ENCODE data around the gene SF1. TPM values are rescaled to one million over a fixed set of nuclear protein-coding genes. Genes with fewer than 3 reads are reported as not detected.
A peak's percentile ranks its signal among the peaks of the same experiment; 100 is the strongest.

The SF1 gene
- polyA plus RNA-seq, 4 donors, result 69.8 to 328 (median 83.5) TPM

DNA sequence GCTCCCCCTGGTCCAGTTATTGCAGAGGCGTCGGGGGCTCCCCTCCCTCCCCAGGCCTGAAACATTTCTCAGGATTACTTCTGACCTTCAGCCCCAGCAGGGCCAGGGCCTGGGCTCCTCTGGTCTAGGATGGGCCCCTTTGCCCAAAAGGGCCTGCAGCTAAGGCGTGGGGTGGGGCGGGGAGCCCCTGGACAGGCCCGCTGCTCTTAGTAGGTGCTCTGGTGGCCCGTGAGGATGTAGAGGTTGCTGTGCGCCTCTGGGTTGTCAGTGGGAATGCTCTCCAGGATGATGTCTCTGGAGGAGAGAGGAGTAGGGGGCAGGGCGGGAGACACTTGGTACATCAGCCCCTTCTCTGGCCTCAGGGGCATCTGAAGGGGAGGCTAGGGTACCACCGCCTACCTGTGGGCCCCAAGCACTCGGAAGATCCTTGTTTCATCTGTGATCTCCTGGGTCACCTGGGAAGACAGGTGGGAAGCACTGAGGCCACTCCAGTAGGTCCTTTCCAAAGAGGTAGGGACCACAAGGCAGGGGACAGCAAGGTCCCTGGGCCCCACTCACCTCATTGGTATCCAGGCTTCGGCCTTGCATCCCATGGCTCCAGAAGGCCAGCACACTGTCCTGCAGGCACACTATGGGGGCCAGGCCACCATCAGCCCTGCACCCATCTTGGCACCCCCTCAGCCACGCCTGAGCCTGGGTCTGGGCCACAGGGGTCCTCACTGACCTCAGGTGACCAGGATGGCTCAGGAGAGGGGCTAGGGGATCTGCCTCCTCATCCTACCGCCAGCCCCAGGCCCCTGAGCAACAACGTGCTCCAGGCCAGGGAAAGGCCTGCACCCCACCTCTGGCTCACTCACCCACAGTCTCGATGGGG lies 11.2 kb upstream of the SF1 start:
- Histone ChIP-seq H3K27me3 (ENCODE audit: control insufficient read depth in 3 of 3, insufficient read depth in 3 of 3, low read length in 3 of 3) (no peaks in the 10 kb centered on the region), H3K4me1 (ENCODE audit: control insufficient read depth in 3 of 3, insufficient read depth in 2 of 3, low read depth in 1 of 3, low read length in 2 of 3) (peaks cover 0 to 17% (median 0%) of the 10 kb centered on the region in 3 donors), H3K36me3 (ENCODE audit: control insufficient read depth in 3 of 3, insufficient read depth in 2 of 3, low read depth in 1 of 3, low read length in 3 of 3) (peaks cover 0 to 49% (median 0%) of the 10 kb centered on the region in 3 donors), H3K4me3 (ENCODE audit: low read depth in 1 of 3, low read length in 3 of 3) (no peak overlapping the region), H3K27ac (ENCODE audit: low read depth in 1 of 3, low read length in 2 of 3) (no peak overlapping the region), H3K9me3 (ENCODE audit: control insufficient read depth in 2 of 2, insufficient read depth in 1 of 2, low read depth in 1 of 2, low read length in 1 of 2) (no peaks in the 10 kb centered on the region)
- FAIRE-seq (no peak), DNase-seq (no peak)
- WGBS, 3 donors, result 84 to 88% (median 85%) methylated on average over 15 of the region's 15 CpGs

DNA sequence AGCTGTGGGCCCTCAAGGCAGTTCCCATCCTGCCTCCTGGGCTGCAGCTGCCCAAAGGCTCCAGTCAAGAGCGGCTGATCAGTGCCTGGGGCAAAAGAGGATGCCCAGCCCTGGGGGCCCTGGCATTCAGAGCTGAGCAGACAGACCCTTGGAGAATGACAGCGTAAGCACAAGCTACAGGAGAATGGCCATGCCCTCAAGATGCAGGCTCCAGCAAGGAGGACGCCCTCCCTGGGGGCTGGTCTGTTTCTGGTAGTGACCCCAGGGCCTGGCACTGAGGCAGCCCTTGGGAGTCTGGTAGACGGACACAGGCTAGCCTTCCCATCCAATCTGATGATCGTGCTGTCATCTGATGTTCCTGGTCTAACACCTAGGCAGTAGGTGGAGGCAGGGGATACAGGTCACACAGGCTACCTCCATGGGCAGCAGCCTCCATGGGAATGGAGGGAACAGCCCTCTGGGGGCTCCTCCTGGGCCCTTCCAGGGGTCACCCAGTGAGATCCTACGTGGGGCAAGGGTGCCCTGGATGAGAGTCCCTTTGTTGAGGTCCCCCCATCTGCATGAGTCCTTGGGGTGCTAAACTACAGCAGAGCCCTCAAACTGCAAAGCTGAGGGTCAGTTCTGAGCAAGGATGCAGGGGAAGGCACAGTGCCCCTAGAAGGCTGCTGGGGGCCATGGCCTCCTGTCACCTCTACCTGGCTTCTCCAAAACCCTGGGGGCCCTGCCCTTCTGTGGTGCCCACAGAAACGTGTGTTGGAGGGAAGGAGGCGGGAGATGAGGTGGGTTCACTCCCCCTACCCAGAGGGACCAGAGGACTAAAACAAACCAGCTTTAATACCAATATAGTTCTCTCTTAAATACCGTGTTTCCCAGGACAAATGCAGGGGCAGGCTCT lies 10.2 kb upstream of the SF1 start:
- Histone ChIP-seq H3K27ac (ENCODE audit: low read depth in 1 of 3, low read length in 2 of 3) (no peak overlapping the region), H3K4me3 (ENCODE audit: low read depth in 1 of 3, low read length in 3 of 3) (no peak overlapping the region), H3K9me3 (ENCODE audit: control insufficient read depth in 2 of 2, insufficient read depth in 1 of 2, low read depth in 1 of 2, low read length in 1 of 2) (no peaks in the 10 kb centered on the region), H3K36me3 (ENCODE audit: control insufficient read depth in 3 of 3, insufficient read depth in 2 of 3, low read depth in 1 of 3, low read length in 3 of 3) (peaks cover 0 to 46% (median 0%) of the 10 kb centered on the region in 3 donors), H3K27me3 (ENCODE audit: control insufficient read depth in 3 of 3, insufficient read depth in 3 of 3, low read length in 3 of 3) (no peaks in the 10 kb centered on the region), H3K4me1 (ENCODE audit: control insufficient read depth in 3 of 3, insufficient read depth in 2 of 3, low read depth in 1 of 3, low read length in 2 of 3) (peaks cover 0 to 17% (median 0%) of the 10 kb centered on the region in 3 donors)
- FAIRE-seq (no peak), DNase-seq (no peak)
- 67 to 85% (median 81%) methylated on average over 9 of the region's 9 CpGs for WGBS, 3 donors

DNA sequence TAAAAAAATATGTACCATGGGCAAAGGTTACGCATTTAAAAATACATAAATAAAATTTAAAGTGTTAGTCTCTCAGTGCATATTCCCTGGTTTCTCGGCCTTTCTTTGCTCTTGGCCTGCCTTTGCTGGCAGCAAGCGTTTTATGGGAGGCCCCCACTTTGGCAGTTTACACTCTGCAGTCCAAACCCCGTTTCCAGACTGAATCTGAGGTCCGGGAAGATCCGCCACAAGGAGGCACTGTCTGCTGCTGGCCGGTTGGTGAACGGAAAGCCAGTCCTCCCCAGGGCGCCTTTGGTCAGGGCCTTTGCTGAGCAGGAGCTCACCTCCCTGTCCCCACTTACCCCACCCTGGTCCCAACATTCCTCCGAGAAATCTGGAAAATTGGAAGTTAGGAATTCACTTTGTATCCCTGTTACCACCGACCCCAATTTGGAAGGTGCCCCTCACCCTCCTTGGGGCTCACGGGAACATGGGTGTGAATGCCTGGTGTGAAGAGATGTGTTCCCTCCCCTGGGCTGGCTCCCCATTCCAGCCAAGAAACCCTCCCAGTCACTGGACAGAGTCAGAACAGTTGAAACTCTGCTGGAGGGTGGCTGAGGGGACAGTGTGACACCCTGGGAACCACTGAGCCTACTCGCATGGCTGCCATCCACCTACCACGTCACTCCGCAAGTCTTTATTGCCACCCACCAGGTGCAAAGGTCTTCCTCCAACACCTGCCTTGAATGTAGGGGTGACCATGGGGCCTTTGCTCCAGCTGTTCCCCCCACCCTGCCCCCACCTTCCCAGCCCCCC lies 9.4 kb upstream of the SF1 start:
- H3K4me3 ChIP-seq (ENCODE audit: low read depth in 1 of 3, low read length in 3 of 3), result no peak overlapping the region
- peaks cover 0 to 17% (median 0%) of the 10 kb centered on the region in 3 donors for H3K4me1 ChIP-seq (ENCODE audit: control insufficient read depth in 3 of 3, insufficient read depth in 2 of 3, low read depth in 1 of 3, low read length in 2 of 3)
- peaks cover 0 to 43% (median 0%) of the 10 kb centered on the region in 3 donors for H3K36me3 ChIP-seq (ENCODE audit: control insufficient read depth in 3 of 3, insufficient read depth in 2 of 3, low read depth in 1 of 3, low read length in 3 of 3)
- no peaks in the 10 kb centered on the region for H3K27me3 ChIP-seq (ENCODE audit: control insufficient read depth in 3 of 3, insufficient read depth in 3 of 3, low read length in 3 of 3)
- WGBS, 3 donors, result 18 to 36% (median 34%) methylated on average over 15 of the region's 15 CpGs
- H3K9me3 ChIP-seq (ENCODE audit: control insufficient read depth in 2 of 2, insufficient read depth in 1 of 2, low read depth in 1 of 2, low read length in 1 of 2), result no peaks in the 10 kb centered on the region
- no peak for FAIRE-seq
- peak overlapping the region in 1 of 3 donors; percentile 55 for H3K27ac ChIP-seq (ENCODE audit: low read depth in 1 of 3, low read length in 2 of 3)
- DNase-seq, result peak; percentile 82 to 85

DNA sequence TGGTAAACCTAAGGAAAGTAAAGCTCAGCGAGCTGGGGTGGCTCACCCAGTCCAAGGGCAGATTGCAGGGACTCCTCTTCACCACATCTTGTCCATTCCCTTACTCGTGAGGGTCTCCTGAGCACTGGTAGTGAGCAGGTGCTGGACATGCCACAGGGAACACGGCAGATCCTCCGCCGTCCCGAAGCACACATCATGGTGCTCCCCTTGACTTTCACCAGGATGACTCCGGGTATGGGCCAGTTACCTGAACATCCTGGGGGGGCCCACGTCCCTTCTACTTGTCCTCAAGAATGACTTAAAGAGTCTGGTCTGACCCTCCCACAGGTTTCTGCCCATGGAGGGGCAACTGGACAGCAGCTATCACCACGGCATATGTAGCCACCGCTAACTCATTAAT lies 8.0 kb upstream of the SF1 start:
- Histone ChIP-seq H3K36me3 (ENCODE audit: control insufficient read depth in 3 of 3, insufficient read depth in 2 of 3, low read depth in 1 of 3, low read length in 3 of 3) (peaks cover 0 to 31% (median 0%) of the 10 kb centered on the region in 3 donors), H3K27me3 (ENCODE audit: control insufficient read depth in 3 of 3, insufficient read depth in 3 of 3, low read length in 3 of 3) (no peaks in the 10 kb centered on the region), H3K4me1 (ENCODE audit: control insufficient read depth in 3 of 3, insufficient read depth in 2 of 3, low read depth in 1 of 3, low read length in 2 of 3) (peaks cover 0 to 17% (median 0%) of the 10 kb centered on the region in 3 donors), H3K27ac (ENCODE audit: low read depth in 1 of 3, low read length in 2 of 3) (no peak overlapping the region), H3K9me3 (ENCODE audit: control insufficient read depth in 2 of 2, insufficient read depth in 1 of 2, low read depth in 1 of 2, low read length in 1 of 2) (no peaks in the 10 kb centered on the region), H3K4me3 (ENCODE audit: low read depth in 1 of 3, low read length in 3 of 3) (no peak overlapping the region)
- no peak for DNase-seq
- no peak for FAIRE-seq
- WGBS, 3 donors, result 90 to 93% (median 92%) methylated on average over 10 of the region's 10 CpGs

DNA sequence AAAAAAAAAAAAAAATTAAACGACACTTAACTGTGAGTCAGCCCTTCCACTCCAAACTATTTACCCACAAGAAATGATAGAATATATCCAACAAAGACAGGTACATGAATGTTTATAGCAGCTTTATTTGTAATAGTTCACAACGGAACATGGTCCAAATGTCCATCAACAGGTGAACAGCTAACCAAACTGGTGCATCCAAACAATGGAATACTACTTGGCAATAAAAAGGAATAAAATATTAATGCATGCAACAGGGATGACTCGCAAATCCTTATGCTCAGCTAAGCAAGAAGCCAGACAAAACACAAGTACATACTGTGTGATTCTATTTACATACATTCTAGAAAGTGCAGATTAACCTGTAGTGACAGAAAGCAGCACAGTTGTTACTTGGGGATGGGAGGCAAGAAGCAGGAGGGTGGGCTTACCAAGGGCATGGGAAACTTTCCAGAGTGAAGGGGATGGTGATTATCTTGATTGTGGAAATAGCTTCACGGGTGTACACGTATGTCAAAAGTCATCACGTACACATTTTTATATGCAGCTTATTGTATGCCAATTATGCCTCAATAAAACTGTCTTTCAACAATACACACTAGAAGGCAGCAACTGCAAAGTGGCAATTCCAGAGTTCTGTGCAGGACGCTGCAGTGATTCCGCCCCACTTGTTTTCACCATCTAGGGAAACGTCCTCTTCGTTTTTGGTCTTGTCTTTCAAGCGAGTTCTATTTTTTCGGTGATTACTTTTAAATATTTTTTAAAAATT lies 6.7 kb upstream of the SF1 start:
- H3K4me3 ChIP-seq (ENCODE audit: low read depth in 1 of 3, low read length in 3 of 3), result no peak overlapping the region
- DNase-seq (no peak), FAIRE-seq (no peak)
- 75 to 82% (median 81%) methylated on average over 12 of the region's 12 CpGs for WGBS, 3 donors
- no peak overlapping the region for H3K27ac ChIP-seq (ENCODE audit: low read depth in 1 of 3, low read length in 2 of 3)
- H3K9me3 ChIP-seq (ENCODE audit: control insufficient read depth in 2 of 2, insufficient read depth in 1 of 2, low read depth in 1 of 2, low read length in 1 of 2), result no peaks in the 10 kb centered on the region
- H3K27me3 ChIP-seq (ENCODE audit: control insufficient read depth in 3 of 3, insufficient read depth in 3 of 3, low read length in 3 of 3), result no peaks in the 10 kb centered on the region
- peaks cover 0 to 16% (median 0%) of the 10 kb centered on the region in 3 donors for H3K4me1 ChIP-seq (ENCODE audit: control insufficient read depth in 3 of 3, insufficient read depth in 2 of 3, low read depth in 1 of 3, low read length in 2 of 3)
- peaks cover 0 to 22% (median 0%) of the 10 kb centered on the region in 3 donors for H3K36me3 ChIP-seq (ENCODE audit: control insufficient read depth in 3 of 3, insufficient read depth in 2 of 3, low read depth in 1 of 3, low read length in 3 of 3)

DNA sequence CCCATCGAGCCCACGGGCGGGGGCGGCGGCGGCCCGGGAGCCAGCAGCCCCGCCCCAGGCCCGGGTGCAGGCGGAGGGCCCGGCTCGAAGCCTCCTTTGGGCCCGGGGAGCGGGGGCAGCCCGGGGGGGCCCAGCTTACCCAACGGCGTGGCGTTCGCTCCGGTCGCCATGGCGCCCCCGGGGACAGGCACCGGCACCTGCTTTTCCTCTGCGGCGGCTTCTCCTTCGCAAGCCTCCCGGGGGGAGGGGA lies 194 bp downstream of the SF1 start:
- H3K9me3 ChIP-seq (ENCODE audit: control insufficient read depth in 2 of 2, insufficient read depth in 1 of 2, low read depth in 1 of 2, low read length in 1 of 2), result no peaks in the 10 kb centered on the region
- peak overlapping the region; percentile 97 to 100 (median 98) for H3K27ac ChIP-seq (ENCODE audit: low read depth in 1 of 3, low read length in 2 of 3)
- peak overlapping the region; percentile 66 to 95 (median 92) for H3K4me3 ChIP-seq (ENCODE audit: low read depth in 1 of 3, low read length in 3 of 3)
- H3K27me3 ChIP-seq (ENCODE audit: control insufficient read depth in 3 of 3, insufficient read depth in 3 of 3, low read length in 3 of 3), result no peaks in the 10 kb centered on the region
- WGBS, 3 donors, result 0 to 1% methylated on average over 11 to 28 of the region's 28 CpGs; no CpG with 5 or more reads in 1 of the 3 donors
- FAIRE-seq, result no peak
- no peak for DNase-seq
- H3K4me1 ChIP-seq (ENCODE audit: control insufficient read depth in 3 of 3, insufficient read depth in 2 of 3, low read depth in 1 of 3, low read length in 2 of 3), result peaks cover 2 to 7% (median 5%) of the 10 kb centered on the region in 3 donors
- peaks cover 11 to 24% (median 16%) of the 10 kb centered on the region in 3 donors for H3K36me3 ChIP-seq (ENCODE audit: control insufficient read depth in 3 of 3, insufficient read depth in 2 of 3, low read depth in 1 of 3, low read length in 3 of 3)

DNA sequence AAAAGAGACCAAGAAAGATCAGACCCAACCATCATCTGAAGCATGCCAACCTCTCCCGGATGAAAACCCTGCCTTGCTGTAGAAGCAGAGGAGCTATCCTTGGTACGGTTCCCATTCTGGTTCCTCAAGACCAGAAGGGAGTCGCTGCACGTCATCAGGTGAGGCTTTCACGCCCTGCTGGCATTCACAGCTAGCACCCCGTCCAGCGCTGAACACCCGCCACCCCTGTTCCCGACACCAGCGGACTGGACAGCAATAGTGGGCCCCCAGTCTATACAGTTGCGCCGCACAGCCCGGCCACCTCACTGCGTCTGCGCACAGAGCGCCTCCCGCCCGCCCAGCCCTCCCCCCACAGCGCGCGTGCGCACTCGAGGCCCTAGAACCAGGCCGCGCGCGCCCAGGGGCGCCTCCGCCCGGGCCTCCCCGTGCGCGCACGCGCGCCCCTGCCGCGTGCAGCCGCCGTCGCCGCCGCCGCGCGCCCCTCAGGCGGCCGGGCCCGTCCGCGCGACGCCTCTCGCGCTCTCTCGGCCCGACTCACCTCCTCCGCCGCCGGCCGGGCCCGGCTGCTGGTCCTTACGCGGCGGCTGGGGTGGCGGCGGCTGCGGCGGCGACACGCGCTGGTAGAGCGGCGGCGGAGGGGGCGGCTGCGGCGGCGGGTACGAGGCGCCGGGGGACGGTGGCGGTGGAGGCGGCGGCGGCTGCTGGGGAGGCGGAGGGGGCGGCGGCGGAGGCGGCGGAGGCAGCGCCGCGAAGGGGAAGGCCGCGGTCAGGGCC lies 706 bp downstream of the SF1 start:
- 0 to 1% (median 1%) methylated on average over 14 to 98 of the region's 98 CpGs for WGBS, 3 donors
- DNase-seq (peak; percentile 89 to 95), FAIRE-seq (no peak)
- Histone ChIP-seq H3K27ac (ENCODE audit: low read depth in 1 of 3, low read length in 2 of 3) (peak overlapping the region; percentile 97 to 100 (median 98)), H3K4me1 (ENCODE audit: control insufficient read depth in 3 of 3, insufficient read depth in 2 of 3, low read depth in 1 of 3, low read length in 2 of 3) (peaks cover 2 to 7% (median 5%) of the 10 kb centered on the region in 3 donors), H3K4me3 (ENCODE audit: low read depth in 1 of 3, low read length in 3 of 3) (peak overlapping the region; percentile 83 to 95 (median 92)), H3K36me3 (ENCODE audit: control insufficient read depth in 3 of 3, insufficient read depth in 2 of 3, low read depth in 1 of 3, low read length in 3 of 3) (peaks cover 15 to 28% (median 19%) of the 10 kb centered on the region in 3 donors), H3K27me3 (ENCODE audit: control insufficient read depth in 3 of 3, insufficient read depth in 3 of 3, low read length in 3 of 3) (no peaks in the 10 kb centered on the region), H3K9me3 (ENCODE audit: control insufficient read depth in 2 of 2, insufficient read depth in 1 of 2, low read depth in 1 of 2, low read length in 1 of 2) (no peaks in the 10 kb centered on the region)
